ENCODE results near the gene MBNL2. TPM values are rescaled to one million over a fixed set of nuclear protein-coding genes. Genes with fewer than 3 reads are reported as not detected.
A peak's percentile ranks its signal among the peaks of the same experiment; 100 is the strongest.

The MBNL2 gene
- total RNA-seq, 3 donors from 2014 or later (not counting 1 experiment from before 2014, with no cell fraction given) = 30.9 to 38.3 (median 33.1) TPM

DNA sequence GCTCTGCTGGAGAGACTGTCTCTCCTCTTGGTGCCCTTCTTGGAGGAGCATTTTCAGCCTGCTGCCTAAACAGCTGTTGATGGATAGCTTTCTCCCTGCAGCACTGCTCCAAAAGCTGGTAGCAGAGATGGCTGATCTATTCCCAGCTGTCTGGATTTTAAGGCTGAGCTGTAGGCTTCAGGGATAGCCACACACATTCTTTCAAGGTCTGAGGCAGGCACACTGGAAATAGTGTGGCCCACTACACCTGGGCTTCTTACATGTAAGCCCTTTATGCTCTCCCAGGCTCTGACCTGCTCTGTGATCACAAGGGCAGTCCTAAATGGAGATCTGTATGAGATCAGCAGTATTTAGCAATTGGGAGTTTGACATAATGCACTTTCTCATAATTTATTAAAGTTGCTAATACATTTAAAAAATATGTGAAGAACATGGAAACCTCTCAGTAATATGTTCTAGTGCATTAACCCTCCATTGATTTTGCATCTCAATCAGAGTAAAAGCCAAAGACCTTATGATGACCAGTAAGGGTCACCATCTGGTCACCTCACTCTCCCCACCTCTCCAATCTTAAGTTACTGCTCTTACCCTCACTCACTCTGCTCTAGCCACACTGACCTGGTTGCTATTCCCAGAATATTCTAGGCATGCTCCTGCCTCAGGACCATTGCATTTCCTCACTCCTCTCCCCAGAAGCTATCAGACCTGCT lies 91.6 kb downstream of the MBNL2 start:
- intact Hi-C loops (cut with micrococcal nuclease) = no loop called here
- H3K9me3 ChIP-seq (ENCODE audit: control insufficient read depth, insufficient read depth, low read length) = no peaks in the 10 kb centered on the region
- H3K27ac ChIP-seq (ENCODE audit: low read length) = no peak overlapping the region
- H3K27me3 ChIP-seq (ENCODE audit: control insufficient read depth, insufficient read depth, low read length) = no peaks in the 10 kb centered on the region
- DNase-seq = no peak
- no peak overlapping the region for H3K4me3 ChIP-seq (ENCODE audit: low read length)
- H3K9me3 Mint-ChIP-seq = no peaks in the 10 kb centered on the region
- no peaks in the 10 kb centered on the region for H3K36me3 Mint-ChIP-seq
- peaks cover 36 to 64% of the 10 kb centered on the region in 2 donors for H3K4me1 Mint-ChIP-seq
- H3K27ac Mint-ChIP-seq = no peak overlapping the region
- H3K4me1 ChIP-seq (ENCODE audit: control insufficient read depth, insufficient read depth, low read length) = no peaks in the 10 kb centered on the region
- TF ChIP-seq CTCF (IDR thresholded peaks at IDR 0.05) = no peak
- no peaks in the 10 kb centered on the region for H3K27me3 Mint-ChIP-seq (ENCODE audit: low read depth in 2 of 2)
- no peak overlapping the region for H3K4me3 Mint-ChIP-seq
- ATAC-seq = no peak
- peaks cover under 1% of the 10 kb centered on the region for H3K36me3 ChIP-seq (ENCODE audit: control insufficient read depth, insufficient read depth, low read length)

GRCh38 chr13:97316390-97316789 lies 94.3 kb downstream of the MBNL2 start:
- Mint-ChIP-seq H3K4me1 (peaks cover 37 to 71% of the 10 kb centered on the region in 2 donors), H3K27ac (peak overlapping the region in 1 of 2 donors; percentile 11), H3K4me3 (no peak overlapping the region), H3K9me3 (no peaks in the 10 kb centered on the region), H3K27me3 (ENCODE audit: low read depth in 2 of 2) (no peaks in the 10 kb centered on the region), H3K36me3 (no peaks in the 10 kb centered on the region)
- DNase-seq (no peak), ATAC-seq (no peak)
- Histone ChIP-seq H3K4me3 (ENCODE audit: low read length) (no peak overlapping the region), H3K27me3 (ENCODE audit: control insufficient read depth, insufficient read depth, low read length) (no peaks in the 10 kb centered on the region), H3K36me3 (ENCODE audit: control insufficient read depth, insufficient read depth, low read length) (peaks cover 2% of the 10 kb centered on the region), H3K27ac (ENCODE audit: low read length) (no peak overlapping the region), H3K9me3 (ENCODE audit: control insufficient read depth, insufficient read depth, low read length) (no peaks in the 10 kb centered on the region), H3K4me1 (ENCODE audit: control insufficient read depth, insufficient read depth, low read length) (no peaks in the 10 kb centered on the region)
- intact Hi-C loops (cut with micrococcal nuclease) = no loop called here
- TF ChIP-seq CTCF (IDR thresholded peaks at IDR 0.05) = no peak
- WGBS (ENCODE audit: insufficient coverage) = 97% methylated on average over 2 of the region's 2 CpGs

GRCh38 chr13:97317933-97318332 lies 95.8 kb downstream of the MBNL2 start:
- no peaks in the 10 kb centered on the region for H3K4me1 ChIP-seq (ENCODE audit: control insufficient read depth, insufficient read depth, low read length)
- H3K36me3 Mint-ChIP-seq = no peaks in the 10 kb centered on the region
- intact Hi-C loops (cut with micrococcal nuclease) = no loop called here
- ATAC-seq (no peak), DNase-seq (no peak)
- no peaks in the 10 kb centered on the region for H3K27me3 ChIP-seq (ENCODE audit: control insufficient read depth, insufficient read depth, low read length)
- H3K36me3 ChIP-seq (ENCODE audit: control insufficient read depth, insufficient read depth, low read length) = peaks cover 2% of the 10 kb centered on the region
- H3K4me3 ChIP-seq (ENCODE audit: low read length) = no peak overlapping the region
- no peaks in the 10 kb centered on the region for H3K27me3 Mint-ChIP-seq (ENCODE audit: low read depth in 2 of 2)
- H3K4me1 Mint-ChIP-seq = peaks cover 48 to 77% of the 10 kb centered on the region in 2 donors
- H3K27ac ChIP-seq (ENCODE audit: low read length) = no peak overlapping the region
- no peak for TF ChIP-seq CTCF (IDR thresholded peaks at IDR 0.05)
- H3K27ac Mint-ChIP-seq = peak overlapping the region in 1 of 2 donors; percentile 58
- H3K4me3 Mint-ChIP-seq = no peak overlapping the region
- H3K9me3 ChIP-seq (ENCODE audit: control insufficient read depth, insufficient read depth, low read length) = no peaks in the 10 kb centered on the region
- 100% methylated on average over 1 of the region's 1 CpG for WGBS (ENCODE audit: insufficient coverage)
- H3K9me3 Mint-ChIP-seq = no peaks in the 10 kb centered on the region

DNA sequence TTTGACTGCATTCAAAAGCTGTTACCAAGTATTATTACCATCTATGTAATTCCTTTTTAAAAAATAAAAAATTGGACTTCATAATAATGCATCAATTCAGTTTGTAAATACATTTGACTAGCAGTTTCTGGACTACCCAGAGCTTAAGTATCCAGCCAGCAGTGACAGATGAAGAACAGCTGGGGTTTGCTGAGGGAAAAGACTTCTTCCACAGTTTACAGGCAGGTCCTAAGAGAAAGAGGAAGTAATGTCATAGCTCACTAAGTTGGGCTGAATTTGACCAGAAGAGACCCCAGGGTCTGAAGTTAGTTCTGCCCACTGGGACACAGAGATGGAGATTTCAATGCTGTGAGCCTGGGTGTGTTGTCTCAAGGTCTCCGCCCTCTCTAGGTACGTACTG lies 96.4 kb downstream of the MBNL2 start:
- TF ChIP-seq CTCF (IDR thresholded peaks at IDR 0.05) = no peak
- H3K4me3 Mint-ChIP-seq = no peak overlapping the region
- ATAC-seq (no peak), DNase-seq (no peak)
- no peak overlapping the region for H3K4me3 ChIP-seq (ENCODE audit: low read length)
- no peaks in the 10 kb centered on the region for H3K9me3 ChIP-seq (ENCODE audit: control insufficient read depth, insufficient read depth, low read length)
- no peaks in the 10 kb centered on the region for H3K27me3 ChIP-seq (ENCODE audit: control insufficient read depth, insufficient read depth, low read length)
- no peaks in the 10 kb centered on the region for H3K36me3 Mint-ChIP-seq
- no peak overlapping the region for H3K27ac ChIP-seq (ENCODE audit: low read length)
- intact Hi-C loops (cut with micrococcal nuclease) = no loop called here
- H3K4me1 Mint-ChIP-seq = peaks cover 42 to 72% of the 10 kb centered on the region in 2 donors
- no peaks in the 10 kb centered on the region for H3K4me1 ChIP-seq (ENCODE audit: control insufficient read depth, insufficient read depth, low read length)
- H3K9me3 Mint-ChIP-seq = no peaks in the 10 kb centered on the region
- no peaks in the 10 kb centered on the region for H3K27me3 Mint-ChIP-seq (ENCODE audit: low read depth in 2 of 2)
- H3K27ac Mint-ChIP-seq = peak overlapping the region; percentile 58 to 72
- peaks cover 2% of the 10 kb centered on the region for H3K36me3 ChIP-seq (ENCODE audit: control insufficient read depth, insufficient read depth, low read length)
- WGBS (ENCODE audit: insufficient coverage) = 97% methylated on average over 2 of the region's 2 CpGs
